Panc1 (cell line): ENCODE data around the gene KIAA0930.

Source experiments
- CTCF ChIP-seq: fragments of 450-650 bp; IDR thresholded peaks from 2 replicates; pipeline ENCODE4 v1.5.1; 2017; ENCODE audit warnings: mild to moderate bottlenecking
- POLR2AphosphoS5 ChIP-seq: IDR thresholded peaks from 2 replicates; pipeline ENCODE4 v1.6.1; 2012; ENCODE audit warnings: mild to moderate bottlenecking, low read depth, low read length, moderate library complexity
- REST ChIP-seq, 2 experiments: IDR thresholded peaks; 2 replicates each; pipeline ENCODE4 v1.6.1; 2011 to 2012; ENCODE audit warnings: low read depth in 2 of 2, control low read depth in 1 of 2, low read length in 1 of 2, mild to moderate bottlenecking in 1 of 2, moderate library complexity in 1 of 2; ENCODE audit not compliant: insufficient read depth in 1 of 2

- TF ChIP-seq CTCF (no peak), REST (IDR thresholded peaks at IDR 0.05; ENCODE audit: insufficient read depth in 1 of 2, low read depth in 2 of 2, low read length in 1 of 2) (no peak), POLR2AphosphoS5 (no peak)
Observed at GRCh38 chr22:45230026-45230721, 10.5 kb downstream of the KIAA0930 start.
